ENCODE data around the gene RALGAPA1. TPM values are rescaled to one million over a fixed set of nuclear protein-coding genes. Genes with fewer than 3 reads are reported as not detected.

The RALGAPA1 gene
- total RNA-seq, 2 donors from 2014 or later: 65.5 to 66.6 TPM

GRCh38 chr14:35534208-35534872 lies 274.8 kb downstream of the RALGAPA1 start:
- Histone ChIP-seq H3K4me3 (peak overlapping the region; percentile 41 to 45), H3K27ac (no peak overlapping the region), H3K4me1 (replicated peaks) (no peaks in the 10 kb centered on the region), H3K27me3 (replicated peaks; ENCODE audit: insufficient read depth) (no peaks in the 10 kb centered on the region), H3K9me3 (no peaks in the 10 kb centered on the region), H3K36me3 (no peaks in the 10 kb centered on the region)
- DNase-seq (ENCODE audit: low spot score): no peak
- TF ChIP-seq POLR2AphosphoS5 (IDR thresholded peaks at IDR 0.05): no peak
- no peak for TF ChIP-seq POLR2A (IDR thresholded peaks at IDR 0.05)
- TF ChIP-seq CTCF (IDR thresholded peaks at IDR 0.05): no peak
- intact Hi-C loops (cut with DNase I): no loop called here
- 3% methylated on average over 48 of the region's 77 CpGs for WGBS

GRCh38 chr14:35533357-35534207 lies 275.5 kb downstream of the RALGAPA1 start, which contains the start of gene INSM2:
Gene INSM2 (plus strand): TSS chr14:35534164. CDS start chr14:35534253, 89 bp downstream.
- H3K27ac ChIP-seq: peak within 1 kb of the TSS; percentile 45 to 63

GRCh38 chr14:35532783-35533356 lies 276.2 kb downstream of the RALGAPA1 start:
- no peaks in the 10 kb centered on the region for H3K27me3 ChIP-seq (replicated peaks; ENCODE audit: insufficient read depth)

More at GRCh38 chr14:35533357-35534207, 275.5 kb downstream of the RALGAPA1 start, which contains the start of gene INSM2:
- Histone ChIP-seq H3K36me3 (no peaks in the 10 kb centered on the region), H3K4me3 (peak within 1 kb of the TSS; percentile 41 to 45), H3K4me1 (replicated peaks) (no peaks in the 10 kb centered on the region), H3K9me3 (no peaks in the 10 kb centered on the region), H3K27me3 (replicated peaks; ENCODE audit: insufficient read depth) (no peaks in the 10 kb centered on the region)
- under 1% methylated on average over 88 of the region's 100 CpGs for WGBS
- peak; percentile 62 for DNase-seq (ENCODE audit: low spot score)
- TF ChIP-seq POLR2A (IDR thresholded peaks at IDR 0.05) (no peak), CTCF (IDR thresholded peaks at IDR 0.05) (no peak), POLR2AphosphoS5 (IDR thresholded peaks at IDR 0.05) (no peak)
- intact Hi-C loops (cut with DNase I): no loop called here

GRCh38 chr14:35531960-35532747 lies 276.9 kb downstream of the RALGAPA1 start:
- no peak for DNase-seq (ENCODE audit: low spot score)
- TF ChIP-seq CTCF (IDR thresholded peaks at IDR 0.05): no peak
- no peak for TF ChIP-seq POLR2A (IDR thresholded peaks at IDR 0.05)
- TF ChIP-seq POLR2AphosphoS5 (IDR thresholded peaks at IDR 0.05): no peak
- Histone ChIP-seq H3K4me3 (no peak overlapping the region), H3K36me3 (no peaks in the 10 kb centered on the region), H3K9me3 (no peaks in the 10 kb centered on the region), H3K27me3 (replicated peaks; ENCODE audit: insufficient read depth) (no peaks in the 10 kb centered on the region), H3K27ac (no peak overlapping the region), H3K4me1 (replicated peaks) (no peaks in the 10 kb centered on the region)
- WGBS: 87% methylated on average over 1 of the region's 1 CpG
- intact Hi-C loops (cut with DNase I): no loop called here

More at GRCh38 chr14:35532783-35533356, 276.2 kb downstream of the RALGAPA1 start:
- Histone ChIP-seq H3K9me3 (no peaks in the 10 kb centered on the region), H3K4me1 (replicated peaks) (no peaks in the 10 kb centered on the region), H3K27ac (peak overlapping the region in 1 of 2 donors; percentile 45), H3K4me3 (peak overlapping the region; percentile 41 to 45), H3K36me3 (no peaks in the 10 kb centered on the region)
- intact Hi-C loops (cut with DNase I): no loop called here
- TF ChIP-seq POLR2AphosphoS5 (IDR thresholded peaks at IDR 0.05) (no peak), POLR2A (IDR thresholded peaks at IDR 0.05) (no peak)
- WGBS: 11% methylated on average over 6 of the region's 6 CpGs
- no peak for DNase-seq (ENCODE audit: low spot score)

All from prostate gland (tissue), 2 donors.